Measurements from ENCODE around the gene OLAH.
"Not testable (repeated sequence)": the region's sequence is repeated elsewhere in the genome, so short reads cannot be mapped to it uniquely, and the experiment has no call there.

GRCh38 chr10:15020966-15021365 lies 22.8 kb upstream of the OLAH start:
- not testable (repeated sequence) for TF ChIP-seq CTCF (IDR thresholded peaks at IDR 0.05; ENCODE audit: poor library complexity, severe bottlenecking); EP300 (conservative IDR thresholded peaks at IDR 0.05; ENCODE audit: poor library complexity, severe bottlenecking); TAF1 (IDR thresholded peaks at IDR 0.05; ENCODE audit: low read depth)
